Colonic mucosa (tissue), 4 donors: ENCODE measurements around the gene SMURF1. TPM values are rescaled to one million over a fixed set of nuclear protein-coding genes. Genes with fewer than 3 reads are reported as not detected.
"Not testable (repeated sequence)": the region's sequence is repeated elsewhere in the genome, so short reads cannot be mapped to it uniquely, and the experiment has no call there.

Source experiments
- DNase-seq: peaks from one replicate; pipeline ENCODE4 v3.0.0-alpha.2; 2020
- H3K27ac ChIP-seq: fragments of 200-600 bp; one replicate; pipeline ENCODE4 v1.8.0; 2021
- H3K27me3 ChIP-seq: fragments of 200-600 bp; one replicate; pipeline ENCODE4 v1.8.0; 2021
- H3K36me3 ChIP-seq: fragments of 200-600 bp; one replicate; pipeline ENCODE4 v1.8.0; 2021
- H3K4me1 ChIP-seq: fragments of 200-600 bp; one replicate; pipeline ENCODE4 v1.8.0; 2021; ENCODE audit warnings: mild to moderate bottlenecking
- H3K4me3 ChIP-seq: fragments of 200-600 bp; one replicate; pipeline ENCODE4 v1.8.0; 2021
- H3K9ac ChIP-seq, 2 donors: one replicate each; pipeline ENCODE4 v1.7.0; 2013; ENCODE audit warnings: control low read depth in 2 of 2, low read depth in 2 of 2, low read length in 2 of 2
- H3K9me3 ChIP-seq: fragments of 200-600 bp; one replicate; pipeline ENCODE4 v1.8.0; 2021
- CTCF ChIP-seq: fragments of 200-600 bp; IDR thresholded peaks from one replicate; pipeline ENCODE4 v1.8.0; 2022; ENCODE audit warnings: antibody characterized with exemption, mild to moderate bottlenecking
- intact Hi-C: fragments of 100-400 bp; cut with DNase I; formaldehyde crosslinking; loops from one replicate; pipeline ENCODE4 v1.14.1; 2022
- total RNA-seq, 2 donors: library from RNA; stranded (reverse); fragmentation: NEBNext Ultra II Directional in 1 of 2; extraction: Animal tissue kit (Norgen Biotek cat#: 25700) in 1 of 2; gene quantifications; one replicate each; pipeline ENCODE4 v1.2.1, GENCODE V29; 2021
- donor health status: healthy.
- donor health status: DM: no; HTN: no; CAD: no.
- donor health status: DM: no; HTN: no; CAD: no.

The SMURF1 gene
- total RNA-seq, 2 donors from 2014 or later, result 26.8 to 35.5 TPM

DNA sequence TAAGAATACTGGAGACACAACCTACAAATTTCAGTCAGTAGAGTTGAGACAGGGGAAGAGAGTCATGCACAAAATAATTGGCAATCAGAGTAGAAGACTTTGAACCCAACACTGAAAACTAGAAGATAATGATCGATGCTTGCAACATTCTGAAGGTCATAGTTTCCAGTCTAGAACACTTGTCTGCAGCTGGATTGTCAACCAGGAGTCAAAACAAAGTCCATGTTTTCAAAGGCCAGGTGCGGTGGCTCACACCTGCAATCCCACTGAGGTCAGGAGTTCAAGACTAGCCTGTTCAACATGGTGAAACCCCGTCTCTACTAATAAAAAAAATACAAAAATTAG, 26.8 kb upstream of the SMURF1 start:
- no peak for TF ChIP-seq CTCF
- Histone ChIP-seq H3K36me3 (no peaks in the 10 kb centered on the region), H3K9me3 (no peaks in the 10 kb centered on the region), H3K9ac (no peak overlapping the region), H3K4me3 (no peak overlapping the region), H3K27ac (no peak overlapping the region), H3K27me3 (no peaks in the 10 kb centered on the region), H3K4me1 (no peaks in the 10 kb centered on the region)
- intact Hi-C loops, result no loop called here
- no peak for DNase-seq

DNA sequence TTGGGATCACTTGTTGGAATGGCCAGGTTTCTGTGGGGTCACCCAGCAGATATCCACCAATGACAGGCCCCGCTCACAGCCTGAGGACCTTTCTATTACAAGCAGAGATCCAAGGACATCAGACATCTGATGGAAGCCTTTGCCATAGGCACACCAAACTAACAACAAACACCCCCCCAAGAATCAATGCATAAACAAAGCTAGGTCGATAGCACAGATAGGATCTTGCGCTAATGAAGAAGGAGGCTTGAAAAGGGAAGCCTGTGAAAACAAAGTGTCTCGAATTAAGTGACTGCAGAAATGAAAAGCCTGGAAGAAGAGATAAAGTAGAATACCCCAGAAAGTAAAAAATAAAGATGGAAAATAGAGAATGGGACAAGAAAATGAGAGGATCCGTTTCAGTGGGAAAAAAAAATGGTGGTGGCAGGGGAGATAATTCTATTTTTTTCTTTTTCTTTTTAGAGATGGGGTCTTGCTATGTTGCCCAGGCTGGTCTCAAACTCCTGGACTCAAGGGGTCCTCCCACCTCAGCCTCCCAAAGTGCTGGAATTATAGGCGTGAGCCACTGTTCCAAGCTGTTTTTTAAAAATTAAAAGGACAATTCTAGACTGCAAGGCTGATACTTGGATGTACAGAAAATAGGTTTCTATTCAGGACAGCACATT, 26.3 kb upstream of the SMURF1 start:
- no peak overlapping the region for H3K27ac ChIP-seq
- no peak overlapping the region for H3K9ac ChIP-seq
- no peak overlapping the region for H3K4me3 ChIP-seq
- intact Hi-C loops, result no loop called here
- no peaks in the 10 kb centered on the region for H3K36me3 ChIP-seq
- H3K9me3 ChIP-seq, result no peaks in the 10 kb centered on the region
- no peak for TF ChIP-seq CTCF
- no peaks in the 10 kb centered on the region for H3K27me3 ChIP-seq
- H3K4me1 ChIP-seq, result no peaks in the 10 kb centered on the region
- DNase-seq, result no peak

GRCh38 chr7:99167072-99167471, 23.2 kb upstream of the SMURF1 start:
- no peak for DNase-seq
- no peaks in the 10 kb centered on the region for H3K27me3 ChIP-seq
- TF ChIP-seq CTCF, result no peak
- no peaks in the 10 kb centered on the region for H3K36me3 ChIP-seq
- H3K4me1 ChIP-seq, result no peaks in the 10 kb centered on the region
- intact Hi-C loops, result no loop called here
- no peak overlapping the region for H3K4me3 ChIP-seq
- H3K9ac ChIP-seq, result no peak overlapping the region
- no peaks in the 10 kb centered on the region for H3K9me3 ChIP-seq
- no peak overlapping the region for H3K27ac ChIP-seq

GRCh38 chr7:99165816-99166215, 21.9 kb upstream of the SMURF1 start:
- H3K4me1 ChIP-seq, result no peaks in the 10 kb centered on the region
- intact Hi-C loops, result no loop called here
- H3K4me3 ChIP-seq, result no peak overlapping the region
- DNase-seq, result no peak
- no peaks in the 10 kb centered on the region for H3K36me3 ChIP-seq
- H3K9ac ChIP-seq, result no peak overlapping the region
- TF ChIP-seq CTCF, result no peak
- H3K9me3 ChIP-seq, result no peaks in the 10 kb centered on the region
- H3K27me3 ChIP-seq, result no peaks in the 10 kb centered on the region
- no peak overlapping the region for H3K27ac ChIP-seq

GRCh38 chr7:99163669-99164068, 19.8 kb upstream of the SMURF1 start:
- H3K9me3 ChIP-seq, DNase-seq, H3K27ac ChIP-seq, H3K4me1 ChIP-seq, H3K9ac ChIP-seq, H3K27me3 ChIP-seq, H3K4me3 ChIP-seq, intact Hi-C loops, H3K36me3 ChIP-seq: not testable (repeated sequence)

DNA sequence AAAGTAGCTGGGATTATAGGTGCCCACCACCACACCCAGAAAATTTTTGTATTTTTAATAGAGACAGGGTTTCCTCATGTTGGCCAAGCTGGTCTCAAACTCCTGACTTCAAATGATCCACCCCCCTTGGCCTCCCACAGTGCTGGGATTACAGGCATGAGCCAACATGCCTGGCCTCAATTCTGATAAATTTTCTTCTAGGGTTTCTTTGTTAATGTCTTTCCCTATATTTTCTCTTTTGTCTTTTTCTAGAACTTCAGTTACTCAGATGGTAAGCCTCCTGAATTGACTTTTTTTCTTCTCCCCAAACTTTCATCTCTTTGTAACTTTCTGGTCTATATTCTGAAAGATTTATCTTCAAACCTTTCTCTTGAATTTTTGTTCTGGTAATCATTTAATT, 12.7 kb upstream of the SMURF1 start:
- intact Hi-C loops, result no loop called here
- H3K4me3 ChIP-seq, result no peak overlapping the region
- no peaks in the 10 kb centered on the region for H3K36me3 ChIP-seq
- no peak for DNase-seq
- no peak for TF ChIP-seq CTCF
- no peaks in the 10 kb centered on the region for H3K4me1 ChIP-seq
- H3K27ac ChIP-seq, result no peak overlapping the region
- no peak overlapping the region for H3K9ac ChIP-seq
- no peaks in the 10 kb centered on the region for H3K9me3 ChIP-seq
- no peaks in the 10 kb centered on the region for H3K27me3 ChIP-seq
